Esophagus (tissue), 2 donors: Measurements from ENCODE around the gene NQO2. TPM values are rescaled to one million over a fixed set of nuclear protein-coding genes. Genes with fewer than 3 reads are reported as not detected.
"Not testable (repeated sequence)": the region's sequence is repeated elsewhere in the genome, so short reads cannot be mapped to it uniquely, and the experiment has no call there.

Source experiments
- H3K27ac ChIP-seq, 2 donors: one replicate each; pipeline ENCODE4 v1.5.1; 2013; ENCODE audit warnings: low read depth in 2 of 2, mild to moderate bottlenecking in 2 of 2, inconsistent platforms in 1 of 2, low read length in 1 of 2, moderate library complexity in 1 of 2
- H3K27me3 ChIP-seq, 2 donors: one replicate each; pipeline ENCODE4 v1.6.1; 2013; ENCODE audit warnings: low read length in 2 of 2, control low read depth in 1 of 2, mild to moderate bottlenecking in 1 of 2; ENCODE audit not compliant: insufficient read depth in 2 of 2, control insufficient read depth in 1 of 2
- H3K36me3 ChIP-seq, 2 donors: one replicate each; pipeline ENCODE4 v1.6.1; 2013; ENCODE audit warnings: low read length in 1 of 2; ENCODE audit not compliant: control insufficient read depth in 2 of 2, insufficient read depth in 2 of 2
- H3K4me1 ChIP-seq, 2 donors: one replicate each; pipeline ENCODE4 v1.6.1; 2013; ENCODE audit warnings: low read length in 1 of 2; ENCODE audit not compliant: control insufficient read depth in 2 of 2, insufficient read depth in 2 of 2
- H3K4me3 ChIP-seq, 2 donors: one replicate each; pipeline ENCODE4 v1.5.1; 2013; ENCODE audit warnings: low read length in 2 of 2, mild to moderate bottlenecking in 2 of 2, low read depth in 1 of 2, moderate library complexity in 1 of 2
- H3K9me3 ChIP-seq, 2 donors: one replicate each; pipeline ENCODE4 v1.6.1; 2013; ENCODE audit warnings: mild to moderate bottlenecking in 2 of 2, low read depth in 1 of 2, low read length in 1 of 2, moderate library complexity in 1 of 2; ENCODE audit not compliant: control insufficient read depth in 2 of 2, insufficient read depth in 1 of 2
- WGBS, 2 donors: extraction: QIAGEN DNeasy Blood & Tissue Kit; methylation state at CpG; one replicate each; pipeline ENCODE4 v1.1.7; 2013; 5-methylcytosine and 5-hydroxymethylcytosine counted together
- polyA plus RNA-seq, 2 donors: library from polyadenylated mRNA; stranded (reverse); fragments of 200-250 nt; gene quantifications; one replicate each; pipeline ENCODE4 v1.2.3, GENCODE V29; 2013
- donor health status: healthy with polysubstance abuse.
- donor health status: Bipolar disorder and iron deficiency.

The NQO2 gene
- polyA plus RNA-seq, 2 donors: 24.2 to 40.0 TPM

DNA sequence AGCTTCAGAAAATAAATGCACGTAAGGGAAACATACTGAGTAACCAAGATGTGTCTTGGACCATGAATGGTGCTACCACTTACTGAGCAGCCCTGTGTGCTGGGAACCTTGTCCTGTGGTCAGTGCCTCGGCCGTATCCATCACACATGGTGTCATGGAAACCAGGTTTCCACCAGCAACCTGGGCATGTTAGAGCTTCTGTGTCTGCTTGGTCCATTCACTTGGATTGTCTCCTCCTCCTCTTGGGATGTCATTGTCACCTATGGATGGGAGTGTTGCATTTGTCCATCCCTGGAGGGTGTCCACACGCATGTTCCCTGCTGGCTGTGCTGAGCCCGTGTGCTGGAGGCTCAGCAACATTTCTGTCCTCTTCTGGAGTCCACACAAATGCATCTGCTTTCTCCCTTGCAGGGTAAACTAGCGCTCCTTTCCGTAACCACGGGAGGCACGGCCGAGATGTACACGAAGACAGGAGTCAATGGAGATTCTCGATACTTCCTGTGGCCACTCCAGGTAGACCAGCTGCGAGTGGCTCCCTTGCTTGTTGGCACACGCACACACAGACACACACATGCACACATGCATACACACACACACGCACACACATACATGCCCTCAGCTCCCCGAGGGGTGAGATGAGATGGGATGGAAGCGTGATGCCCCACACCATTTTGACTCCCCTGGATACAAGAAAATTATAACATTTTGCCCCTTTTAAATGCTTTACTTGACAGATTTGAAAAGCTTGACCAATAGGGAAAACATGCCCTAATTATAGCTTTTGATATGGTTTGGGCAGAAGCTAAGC lies 17.0 kb downstream of the NQO2 start:
- H3K9me3 ChIP-seq: no peaks in the 10 kb centered on the region
- H3K4me3 ChIP-seq: no peak overlapping the region
- H3K27ac ChIP-seq: no peak overlapping the region
- H3K27me3 ChIP-seq: no peaks in the 10 kb centered on the region
- peaks cover 0 to 24% of the 10 kb centered on the region in 2 donors for H3K36me3 ChIP-seq
- peaks cover 0 to 3% of the 10 kb centered on the region in 2 donors for H3K4me1 ChIP-seq
- WGBS, 2 donors: 96 to 97% methylated on average over 17 of the region's 17 CpGs

DNA sequence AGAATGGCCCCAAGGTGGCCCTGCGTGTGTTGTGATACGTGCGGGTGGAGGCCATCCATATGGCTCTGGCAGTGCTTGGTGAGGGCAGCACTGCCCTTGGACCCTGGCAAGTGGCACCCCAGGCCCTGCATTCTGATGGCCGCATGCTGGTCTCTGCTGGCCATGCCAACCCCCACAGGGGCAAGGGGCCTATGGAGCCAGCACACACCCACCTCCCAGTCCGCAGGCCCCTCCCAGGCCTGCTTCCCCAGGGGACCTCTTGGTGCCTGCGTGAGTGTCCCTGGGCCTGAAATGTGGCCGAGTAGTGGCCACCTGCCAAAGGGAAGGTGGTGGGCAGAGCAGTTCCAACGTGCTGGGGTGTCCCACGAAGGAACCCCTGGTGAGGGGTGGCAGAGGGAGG lies 17.6 kb downstream of the NQO2 start:
- H3K4me1 ChIP-seq: peaks cover 0 to 3% of the 10 kb centered on the region in 2 donors
- no peak overlapping the region for H3K27ac ChIP-seq
- peaks cover 0 to 24% of the 10 kb centered on the region in 2 donors for H3K36me3 ChIP-seq
- no peaks in the 10 kb centered on the region for H3K9me3 ChIP-seq
- H3K27me3 ChIP-seq: no peaks in the 10 kb centered on the region
- H3K4me3 ChIP-seq: no peak overlapping the region
- 94% methylated on average over 9 of the region's 9 CpGs for WGBS, 2 donors

DNA sequence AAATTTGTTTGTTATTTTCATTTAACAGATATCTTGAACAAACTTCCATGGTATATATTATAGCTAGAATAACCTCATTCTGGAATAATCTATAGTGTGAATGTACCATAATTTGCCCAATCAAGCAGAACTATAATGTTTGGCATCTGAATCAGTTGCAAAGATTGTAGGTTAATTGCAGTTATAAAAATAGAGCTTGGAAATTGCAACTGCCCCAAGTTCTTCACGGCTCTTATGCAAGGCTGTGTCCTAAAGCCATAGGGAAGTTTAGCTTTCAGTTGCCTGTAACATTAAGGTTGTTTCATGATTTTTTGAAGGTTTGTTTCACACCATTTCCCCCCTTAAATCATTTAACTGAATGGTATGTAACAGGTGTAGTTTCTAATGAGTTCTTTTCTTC lies 19.4 kb downstream of the NQO2 start:
- no peaks in the 10 kb centered on the region for H3K9me3 ChIP-seq
- H3K4me3 ChIP-seq: no peak overlapping the region
- H3K4me1 ChIP-seq: peaks cover 0 to under 1% of the 10 kb centered on the region in 2 donors
- peaks cover 0 to 21% of the 10 kb centered on the region in 2 donors for H3K36me3 ChIP-seq
- H3K27me3 ChIP-seq: no peaks in the 10 kb centered on the region
- H3K27ac ChIP-seq: no peak overlapping the region
- 77 to 81% methylated on average over 1 of the region's 1 CpG for WGBS, 2 donors

DNA sequence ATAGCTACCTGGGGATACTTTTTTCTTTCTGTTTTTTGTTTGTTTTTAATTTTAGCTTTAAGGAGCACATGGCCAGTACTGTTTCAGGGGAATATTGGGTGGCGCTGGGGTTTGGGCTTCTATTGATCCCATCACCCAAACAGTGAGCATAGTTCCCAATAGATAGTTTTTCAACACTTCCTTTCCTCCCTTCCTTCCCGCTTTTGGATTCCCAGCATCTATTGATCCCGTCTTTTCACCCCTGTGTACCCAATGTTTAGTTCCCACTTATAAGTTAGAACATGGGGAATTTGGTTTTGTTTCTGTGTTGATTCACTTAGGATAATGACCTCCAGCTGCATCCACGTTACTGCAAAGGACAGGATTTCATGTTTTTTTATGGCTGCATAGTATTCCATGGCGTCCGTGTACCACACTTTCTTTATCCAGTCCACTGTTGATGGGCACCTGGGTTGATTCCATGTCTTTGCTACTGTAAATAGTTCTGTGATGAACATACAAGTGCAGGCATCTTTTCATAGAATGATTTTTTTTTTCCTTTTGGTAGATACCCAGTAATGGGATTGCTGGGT lies 20.1 kb downstream of the NQO2 start:
- Histone ChIP-seq H3K36me3 (peaks cover 0 to 18% of the 10 kb centered on the region in 2 donors), H3K27ac (no peak overlapping the region), H3K9me3 (no peaks in the 10 kb centered on the region), H3K27me3 (no peaks in the 10 kb centered on the region), H3K4me3 (no peak overlapping the region), H3K4me1 (no peaks in the 10 kb centered on the region)
- 93% methylated on average over 6 of the region's 6 CpGs for WGBS, 2 donors

DNA sequence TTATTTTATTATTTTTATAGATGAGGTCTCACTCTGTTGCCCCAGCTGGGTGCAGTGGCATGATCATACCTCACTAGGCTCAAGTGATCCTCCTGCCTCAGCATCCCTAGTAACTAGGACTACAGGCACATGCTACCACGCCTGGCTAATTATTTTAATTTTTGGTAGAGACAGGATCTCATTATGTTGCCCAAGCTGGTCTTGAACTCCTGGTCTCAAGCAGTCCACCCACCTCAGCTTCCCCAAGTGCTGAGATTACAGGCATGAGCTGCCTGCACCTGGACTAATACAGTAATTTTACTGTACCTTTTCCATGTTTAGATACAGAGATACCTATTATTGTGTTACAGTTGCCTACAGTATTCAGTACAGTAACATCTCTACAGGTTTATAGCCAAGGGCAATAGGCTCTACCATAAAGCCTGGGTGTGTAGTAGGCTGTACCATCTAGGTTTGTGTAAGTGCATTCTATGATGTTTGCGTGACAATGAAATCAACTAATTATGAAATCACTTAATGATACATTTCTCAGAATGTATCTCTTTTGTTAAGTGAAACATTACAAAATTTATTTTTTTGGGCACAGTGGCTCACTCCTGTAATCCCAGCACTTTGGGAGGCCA lies 21.4 kb downstream of the NQO2 start:
- WGBS, 2 donors: 94 to 95% methylated on average over 2 of the region's 2 CpGs
- H3K36me3 ChIP-seq, H3K27ac ChIP-seq, H3K4me1 ChIP-seq, H3K9me3 ChIP-seq, H3K4me3 ChIP-seq, H3K27me3 ChIP-seq: not testable (repeated sequence)

DNA sequence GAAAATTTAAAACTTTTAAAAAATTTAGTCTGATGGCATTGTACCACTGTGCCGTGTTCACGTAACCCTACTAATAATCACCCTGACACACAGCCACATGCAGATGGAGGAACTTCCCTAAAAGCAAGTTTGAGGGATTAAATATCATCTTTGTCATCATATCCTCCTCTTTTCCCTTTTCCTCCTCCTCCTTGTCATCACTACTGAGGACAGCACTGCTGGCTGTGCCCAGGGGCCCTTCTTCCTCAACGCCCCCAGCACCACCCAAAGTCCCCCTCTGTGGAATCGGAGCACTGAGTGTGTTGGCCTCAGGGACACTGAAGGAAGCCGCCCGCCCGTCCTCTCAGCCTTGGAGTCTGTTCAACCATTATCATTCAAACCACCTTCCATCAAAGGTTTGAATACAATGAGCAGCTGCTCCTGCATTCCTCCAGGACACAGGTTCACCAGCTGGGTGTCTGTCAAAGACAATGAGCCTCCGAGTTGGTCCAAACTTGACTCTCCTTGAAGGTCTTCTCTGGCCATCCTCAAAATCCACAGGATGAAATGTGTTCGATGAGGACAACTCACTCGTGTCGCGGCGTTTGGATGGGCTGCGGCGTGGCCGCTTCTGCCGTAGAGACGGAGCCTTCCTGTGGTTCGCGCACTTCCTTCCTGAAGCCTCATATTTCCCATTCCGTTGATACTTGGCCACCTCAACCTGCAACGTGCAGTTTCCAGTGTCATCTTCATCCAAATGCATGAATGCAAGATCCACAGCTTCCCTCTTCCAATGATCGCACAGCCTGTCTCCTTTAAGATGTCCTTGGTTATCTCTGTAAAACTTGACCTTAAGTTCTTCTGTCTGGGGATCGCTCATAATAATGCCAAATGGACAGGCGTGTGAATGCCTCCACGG lies 23.3 kb downstream of the NQO2 start:
- Histone ChIP-seq H3K9me3 (no peaks in the 10 kb centered on the region), H3K27ac (peak overlapping the region; percentile 68 to 99), H3K36me3 (peaks cover 0 to 2% of the 10 kb centered on the region in 2 donors), H3K4me3 (peak overlapping the region; percentile 32 to 63), H3K4me1 (no peaks in the 10 kb centered on the region), H3K27me3 (no peaks in the 10 kb centered on the region)
- 39 to 45% methylated on average over 26 of the region's 26 CpGs for WGBS, 2 donors

DNA sequence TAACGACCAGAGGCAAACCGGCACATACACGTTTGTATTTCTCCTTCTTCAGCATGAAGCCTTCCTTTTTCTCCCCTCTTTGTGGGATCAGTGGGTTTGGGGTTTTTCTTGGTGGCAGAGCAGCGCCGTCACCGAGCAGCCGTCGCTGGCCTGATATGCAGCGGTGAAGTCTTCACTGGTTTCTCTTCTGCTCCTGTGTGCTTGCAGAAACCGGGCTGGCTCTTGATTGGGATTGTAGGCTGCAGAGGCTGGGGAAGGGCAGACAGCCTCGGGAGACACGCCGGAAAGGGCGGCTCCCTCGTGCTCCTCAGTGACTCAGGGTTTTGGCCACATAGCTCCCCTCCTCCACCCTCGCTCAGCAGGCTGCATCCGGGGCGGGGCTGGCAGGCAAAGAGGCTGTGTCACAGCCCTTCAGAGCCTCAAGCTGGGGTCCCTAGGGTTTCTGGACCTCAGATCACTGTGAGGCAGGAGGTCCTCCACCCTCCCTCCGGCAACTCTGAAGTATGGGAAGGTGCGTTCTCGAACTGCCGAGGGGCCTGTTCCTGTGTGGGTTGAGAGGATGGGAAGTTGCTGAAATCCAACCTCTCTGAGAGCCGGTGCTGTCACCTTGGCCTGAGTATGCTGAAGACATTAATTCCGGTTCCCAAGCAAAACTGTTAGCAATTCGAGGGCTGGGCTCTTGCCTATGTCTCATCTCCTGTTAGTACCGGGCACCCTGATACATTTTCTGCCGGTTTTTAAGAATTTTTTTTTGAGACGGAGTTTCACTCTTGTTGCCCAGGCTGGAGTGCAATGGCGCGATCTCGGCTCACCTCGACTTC lies 24.2 kb downstream of the NQO2 start:
- no peaks in the 10 kb centered on the region for H3K4me1 ChIP-seq
- peak overlapping the region; percentile 68 to 99 for H3K27ac ChIP-seq
- peaks cover 0 to 2% of the 10 kb centered on the region in 2 donors for H3K36me3 ChIP-seq
- peak overlapping the region; percentile 32 to 63 for H3K4me3 ChIP-seq
- H3K27me3 ChIP-seq: no peaks in the 10 kb centered on the region
- 26 to 33% methylated on average over 32 of the region's 32 CpGs for WGBS, 2 donors
- no peaks in the 10 kb centered on the region for H3K9me3 ChIP-seq

DNA sequence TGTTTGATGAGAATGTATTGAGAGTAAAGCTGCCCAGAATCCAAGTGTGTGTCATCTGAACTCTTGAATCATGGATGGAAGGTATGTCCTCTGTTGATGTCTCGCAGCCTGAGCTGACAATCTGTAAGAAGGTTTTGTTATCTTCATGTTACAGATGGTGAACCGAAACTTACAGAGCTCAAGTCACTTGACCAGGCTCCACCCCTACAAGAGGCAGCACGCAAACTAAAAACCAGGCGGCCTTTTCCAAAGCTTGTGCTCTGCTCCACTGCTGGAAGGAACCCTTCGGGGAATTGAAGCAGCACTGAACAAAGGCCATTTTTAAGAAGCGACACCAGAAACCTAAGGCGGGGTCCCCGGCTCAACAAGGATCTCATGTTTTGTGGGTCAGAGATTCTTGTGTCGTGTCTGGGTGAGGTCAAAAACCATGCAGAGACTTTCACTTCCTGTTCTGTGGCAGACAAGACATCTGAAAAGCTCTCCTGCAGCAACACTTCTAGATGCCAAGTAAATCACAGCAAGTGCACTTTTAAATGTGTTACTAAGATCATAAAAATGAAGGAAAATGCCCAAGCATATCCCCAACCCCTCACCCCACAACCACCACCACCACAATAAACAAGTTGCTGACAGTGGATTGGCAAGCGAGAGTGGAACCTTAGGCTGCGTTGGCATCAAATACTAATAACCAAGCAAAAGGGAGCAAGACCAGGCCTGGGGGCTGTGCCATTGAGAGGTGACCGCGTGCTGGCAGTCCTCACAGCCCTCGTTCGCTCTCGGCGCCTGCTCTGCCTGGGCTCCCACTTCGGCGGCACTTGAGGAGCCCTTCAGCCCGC lies 27.3 kb downstream of the NQO2 start:
- Histone ChIP-seq H3K9me3 (no peaks in the 10 kb centered on the region), H3K36me3 (no peaks in the 10 kb centered on the region), H3K4me1 (no peaks in the 10 kb centered on the region), H3K27me3 (no peaks in the 10 kb centered on the region), H3K4me3 (no peak overlapping the region), H3K27ac (no peak overlapping the region)
- whole genome bisulfite sequencing, 2 donors: 84 to 87% methylated on average over 20 of the region's 20 CpGs
